ENCODE measurements around the gene MRPS18C. TPM values are rescaled to one million over a fixed set of nuclear protein-coding genes. Genes with fewer than 3 reads are reported as not detected.
A peak's percentile ranks its signal among the peaks of the same experiment; 100 is the strongest.

MRPS18C gene
- 19.7 and 22.2 TPM in 2 replicates for polyA plus RNA-seq (2012; rRNA removed)
- polyA plus RNA-seq (2012; cell fraction: cytosol; rRNA removed): 26.4 and 35.2 TPM in 2 replicates
- polyA plus RNA-seq (2012; cell fraction: nucleus; rRNA removed): 6.4 and 11.0 TPM in 2 replicates

- 1% methylated on average over 45 of the region's 58 CpGs for WGBS (ENCODE audit: low lambda C conversion rate)
- CTCF ChIA-PET: no interaction called here
- no peaks in the 10 kb centered on the region for H3K27me3 ChIP-seq (ENCODE audit: insufficient read depth)
- H3K9me2 ChIP-seq: no peaks in the 10 kb centered on the region
- H3K79me2 ChIP-seq (ENCODE audit: insufficient read depth): peaks cover 54% of the 10 kb centered on the region
- H3K9ac ChIP-seq: peak within 1 kb of the TSS; percentile 87
- H3K36me3 ChIP-seq (replicated peaks in 1 of 2; ENCODE audit: control insufficient read depth in 1 of 2, insufficient read depth in 2 of 2, low read length in 1 of 2): peaks cover 41% of the 10 kb centered on the region in 2 experiments
- H3K9me3 ChIP-seq: no peaks in the 10 kb centered on the region
- DNase-seq: peak; percentile 90
- POLR2A ChIA-PET: interaction anchor here (0.5 to 1.2 kb wide), 3 partner anchors 28 to 171 kb away, joined by 3 to 5 read pairs (median 5); partner anchors contain the start of genes ABRAXAS1 and COQ2
- H3F3A ChIP-seq (replicated peaks; ENCODE audit: insufficient read depth): no peaks in the 10 kb centered on the region
- peak within 1 kb of the TSS; percentile 95 to 98 for H3K4me3 ChIP-seq (ENCODE audit: low read depth in 2 of 2, low read length in 1 of 2)
- peak within 1 kb of the TSS; percentile 92 for H3K4me2 ChIP-seq
- peaks cover 0 to 11% of the 10 kb centered on the region in 2 experiments; a peak in 2 of 4 replicates for H3K4me1 ChIP-seq (ENCODE audit: control insufficient read depth in 1 of 2, insufficient read depth in 2 of 2, low read depth in 1 of 2, low read length in 1 of 2)
- H2AFZ ChIP-seq (ENCODE audit: low read depth): peak within 1 kb of the TSS; percentile 97
- H3K27ac ChIP-seq (ENCODE audit: low read depth in 2 of 2, low read length in 1 of 2): peak within 1 kb of the TSS; percentile 93 to 96
- H4K20me1 ChIP-seq (ENCODE audit: insufficient read depth): no peaks in the 10 kb centered on the region
- TF ChIP-seq TAF1 (IDR thresholded peaks at IDR 0.05; ENCODE audit: borderline replicate concordance, low read depth, low read length): peak; percentile 97
- TF ChIP-seq FOSL2 (IDR thresholded peaks at IDR 0.05; ENCODE audit: borderline replicate concordance, low read depth): no peak; the same call in 1 of the 2 replicates
- TF ChIP-seq SIN3A (IDR thresholded peaks at IDR 0.05; ENCODE audit: borderline replicate concordance, low read depth, low read length): peak; percentile 99
- TF ChIP-seq POLR2AphosphoS5 (IDR thresholded peaks at IDR 0.05; ENCODE audit: low read depth, low read length): peak; percentile 97
- peak; percentile 96 for TF ChIP-seq USF2 (IDR thresholded peaks at IDR 0.05; ENCODE audit: borderline replicate concordance, low read depth, low read length)
- TF ChIP-seq NFIC (IDR thresholded peaks at IDR 0.05; ENCODE audit: borderline replicate concordance): 0 out of 2 replicates have a peak, but pooled peaks have one; percentile 17
- TF ChIP-seq FOXM1 (IDR thresholded peaks at IDR 0.05; ENCODE audit: low read depth): no peak
- peak; percentile 39; the same call in 1 of the 2 replicates for TF ChIP-seq CTCF (IDR thresholded peaks at IDR 0.05)
- no peak for TF ChIP-seq EP300 (IDR thresholded peaks at IDR 0.05; ENCODE audit: borderline replicate concordance in 1 of 2, low read depth in 1 of 2, low read length in 1 of 2)
- no peak for TF ChIP-seq JUND (IDR thresholded peaks at IDR 0.05)
- TF ChIP-seq FOXJ3 (CRISPR knock-in tag; IDR thresholded peaks at IDR 0.05): no peak
- 0 out of 2 replicates have a peak, but pooled peaks have one; percentile 11 for TF ChIP-seq PBX3 (IDR thresholded peaks at IDR 0.05)
- peak; percentile 96 for TF ChIP-seq NRF1 (IDR thresholded peaks at IDR 0.05; ENCODE audit: low read depth, low read length)
- peak; percentile 91 for TF ChIP-seq MAX (IDR thresholded peaks at IDR 0.05; ENCODE audit: low read depth)
- TF ChIP-seq CHD2 (IDR thresholded peaks at IDR 0.05; ENCODE audit: low read length, partially characterized antibody): peak; percentile 99
- TF ChIP-seq ELF1 (IDR thresholded peaks at IDR 0.05): peak; percentile 90
- no peak for TF ChIP-seq GATA2 (CRISPR knock-in tag; IDR thresholded peaks at IDR 0.05)
- TF ChIP-seq TCF12 (IDR thresholded peaks at IDR 0.05): no peak
- TF ChIP-seq IRF3 (IDR thresholded peaks at IDR 0.05; ENCODE audit: low read depth, low read length): peak; percentile 28; the same call in 1 of the 2 replicates
- TF ChIP-seq GABPA (IDR thresholded peaks at IDR 0.05; ENCODE audit: low read depth): peak; percentile 98
- TF ChIP-seq ZBTB33 (IDR thresholded peaks at IDR 0.05; ENCODE audit: borderline replicate concordance, low read depth): peak; percentile 98
- TF ChIP-seq SMC3 (IDR thresholded peaks at IDR 0.05; ENCODE audit: low read depth, low read length): no peak
- no peak for TF ChIP-seq TEAD4 (IDR thresholded peaks at IDR 0.05; ENCODE audit: borderline replicate concordance, insufficient read depth)
- no peak for TF ChIP-seq RXRA (IDR thresholded peaks at IDR 0.05; ENCODE audit: borderline replicate concordance, low read depth)
Measured at GRCh38 chr4:83455281-83456183, at the start of gene MRPS18C, which contains the start of gene HELQ. Gene MRPS18C, plus strand, starts transcription at chr4:83456058. Its CDS starts 20 bp downstream, at chr4:83456078. Gene HELQ, minus strand, starts transcription at chr4:83455823. Its CDS starts 130 bp downstream, at chr4:83455693.

All from SK-N-SH (cell line).